ENCODE data around the gene INPP4B.
A peak's percentile ranks its signal among the peaks of the same experiment; 100 is the strongest.

The INPP4B gene

GRCh38 chr4:142598132-142598531 lies 248.0 kb downstream of the INPP4B start:
- H3K18ac ChIP-seq (ENCODE audit: low read length): no peak overlapping the region
- H3K9me3 ChIP-seq (replicated peaks in 1 of 2; ENCODE audit: control insufficient read depth in 2 of 2, insufficient read depth in 1 of 2, low read depth in 1 of 2, low read length in 2 of 2): no peaks in the 10 kb centered on the region
- H3K4me1 ChIP-seq (ENCODE audit: control insufficient read depth in 2 of 2, insufficient read depth in 1 of 2, low read depth in 1 of 2, low read length in 2 of 2): no peaks in the 10 kb centered on the region
- no peaks in the 10 kb centered on the region for H3K79me1 ChIP-seq (ENCODE audit: low read depth, low read length)
- no peaks in the 10 kb centered on the region for H3K27me3 ChIP-seq (ENCODE audit: control insufficient read depth in 3 of 3, insufficient read depth in 3 of 3, low read depth in 1 of 3, low read length in 3 of 3)
- H4K8ac ChIP-seq (ENCODE audit: low read depth, low read length): no peak overlapping the region
- no peak overlapping the region for H2AFZ ChIP-seq (ENCODE audit: low read length)
- H2AK5ac ChIP-seq (ENCODE audit: low read depth, low read length): no peak overlapping the region
- H3K4ac ChIP-seq (ENCODE audit: low read length): no peak overlapping the region
- no peak overlapping the region for H2BK5ac ChIP-seq (ENCODE audit: low read length)
- no peak overlapping the region for H2BK120ac ChIP-seq (ENCODE audit: low read depth, low read length)
- no peaks in the 10 kb centered on the region for H3K36me3 ChIP-seq (replicated peaks in 1 of 2; ENCODE audit: control insufficient read depth in 2 of 2, insufficient read depth in 2 of 2, low read length in 2 of 2)
- H3K27ac ChIP-seq (replicated peaks; ENCODE audit: low read length): no peak overlapping the region
- no peak for DNase-seq (ENCODE audit: low spot score)
- no peak overlapping the region for H3K4me3 ChIP-seq (ENCODE audit: low read length in 2 of 2)
- H3K14ac ChIP-seq (ENCODE audit: low read length): no peak overlapping the region
- no peak overlapping the region for H3K4me2 ChIP-seq (ENCODE audit: insufficient read depth, low read length, poor library complexity, severe bottlenecking)
- no peak overlapping the region for H2BK15ac ChIP-seq (ENCODE audit: low read length)
- no peak overlapping the region for H2BK12ac ChIP-seq (ENCODE audit: low read length)
- no peak overlapping the region for H4K91ac ChIP-seq (ENCODE audit: low read depth, low read length, poor library complexity)
- H3K23ac ChIP-seq (ENCODE audit: low read depth, low read length, poor library complexity): no peak overlapping the region
- no peak overlapping the region for H3K9ac ChIP-seq (ENCODE audit: low read depth, low read length, poor library complexity)

GRCh38 chr4:142596595-142596994 lies 249.5 kb downstream of the INPP4B start:
- Histone ChIP-seq H3K27ac (replicated peaks; ENCODE audit: low read length) (no peak overlapping the region), H3K27me3 (ENCODE audit: control insufficient read depth in 3 of 3, insufficient read depth in 3 of 3, low read depth in 1 of 3, low read length in 3 of 3) (no peaks in the 10 kb centered on the region), H4K8ac (ENCODE audit: low read depth, low read length) (no peak overlapping the region), H3K79me1 (ENCODE audit: low read depth, low read length) (no peaks in the 10 kb centered on the region), H3K18ac (ENCODE audit: low read length) (no peak overlapping the region), H3K4ac (ENCODE audit: low read length) (no peak overlapping the region), H2BK15ac (ENCODE audit: low read length) (no peak overlapping the region), H2BK120ac (ENCODE audit: low read depth, low read length) (no peak overlapping the region), H4K91ac (ENCODE audit: low read depth, low read length, poor library complexity) (no peak overlapping the region), H2BK5ac (ENCODE audit: low read length) (no peak overlapping the region), H3K9me3 (replicated peaks in 1 of 2; ENCODE audit: control insufficient read depth in 2 of 2, insufficient read depth in 1 of 2, low read depth in 1 of 2, low read length in 2 of 2) (no peaks in the 10 kb centered on the region), H3K14ac (ENCODE audit: low read length) (no peak overlapping the region), H3K36me3 (replicated peaks in 1 of 2; ENCODE audit: control insufficient read depth in 2 of 2, insufficient read depth in 2 of 2, low read length in 2 of 2) (no peaks in the 10 kb centered on the region), H2AFZ (ENCODE audit: low read length) (no peak overlapping the region), H3K4me2 (ENCODE audit: insufficient read depth, low read length, poor library complexity, severe bottlenecking) (no peak overlapping the region), H3K9ac (ENCODE audit: low read depth, low read length, poor library complexity) (no peak overlapping the region), H3K4me3 (ENCODE audit: low read length in 2 of 2) (no peak overlapping the region), H3K4me1 (ENCODE audit: control insufficient read depth in 2 of 2, insufficient read depth in 1 of 2, low read depth in 1 of 2, low read length in 2 of 2) (no peaks in the 10 kb centered on the region), H2BK12ac (ENCODE audit: low read length) (no peak overlapping the region), H3K23ac (ENCODE audit: low read depth, low read length, poor library complexity) (no peak overlapping the region), H2AK5ac (ENCODE audit: low read depth, low read length) (no peak overlapping the region)
- no CpG with 5 or more reads among the region's 3 CpGs for WGBS, 2 donors (ENCODE audit: extremely low coverage in 2 of 2, insufficient read length in 2 of 2, insufficient replicate concordance in 1 of 2)
- no peak for DNase-seq (ENCODE audit: low spot score)

- Histone ChIP-seq H2AK5ac (ENCODE audit: low read depth, low read length) (no peak overlapping the region), H3K36me3 (replicated peaks in 1 of 2; ENCODE audit: control insufficient read depth in 2 of 2, insufficient read depth in 2 of 2, low read length in 2 of 2) (no peaks in the 10 kb centered on the region), H3K18ac (ENCODE audit: low read length) (no peak overlapping the region), H3K4ac (ENCODE audit: low read length) (no peak overlapping the region), H3K4me3 (ENCODE audit: low read length in 2 of 2) (peak overlapping the region in 1 of 2 donors; percentile 36), H3K27me3 (ENCODE audit: control insufficient read depth in 3 of 3, insufficient read depth in 3 of 3, low read depth in 1 of 3, low read length in 3 of 3) (no peaks in the 10 kb centered on the region), H4K91ac (ENCODE audit: low read depth, low read length, poor library complexity) (no peak overlapping the region), H3K79me1 (ENCODE audit: low read depth, low read length) (no peaks in the 10 kb centered on the region), H3K23ac (ENCODE audit: low read depth, low read length, poor library complexity) (no peak overlapping the region), H2AFZ (ENCODE audit: low read length) (no peak overlapping the region), H2BK15ac (ENCODE audit: low read length) (no peak overlapping the region), H3K4me2 (ENCODE audit: insufficient read depth, low read length, poor library complexity, severe bottlenecking) (no peak overlapping the region), H2BK12ac (ENCODE audit: low read length) (no peak overlapping the region), H3K4me1 (ENCODE audit: control insufficient read depth in 2 of 2, insufficient read depth in 1 of 2, low read depth in 1 of 2, low read length in 2 of 2) (no peaks in the 10 kb centered on the region), H4K8ac (ENCODE audit: low read depth, low read length) (no peak overlapping the region), H3K9ac (ENCODE audit: low read depth, low read length, poor library complexity) (no peak overlapping the region), H3K27ac (replicated peaks; ENCODE audit: low read length) (no peak overlapping the region), H2BK5ac (ENCODE audit: low read length) (no peak overlapping the region), H3K14ac (ENCODE audit: low read length) (no peak overlapping the region), H3K9me3 (replicated peaks in 1 of 2; ENCODE audit: control insufficient read depth in 2 of 2, insufficient read depth in 1 of 2, low read depth in 1 of 2, low read length in 2 of 2) (no peaks in the 10 kb centered on the region), H2BK120ac (ENCODE audit: low read depth, low read length) (no peak overlapping the region)
- DNase-seq (ENCODE audit: low spot score): no peak
- WGBS, 2 donors (ENCODE audit: extremely low coverage in 2 of 2, insufficient read length in 2 of 2, insufficient replicate concordance in 1 of 2): no CpG with 5 or more reads among the region's 2 CpGs
These were observed 250.0 kb downstream of the INPP4B start for GRCh38 chr4:142596121-142596520.

GRCh38 chr4:142595222-142595871 lies 250.8 kb downstream of the INPP4B start:
- Histone ChIP-seq H3K79me1 (ENCODE audit: low read depth, low read length) (no peaks in the 10 kb centered on the region), H3K4me2 (ENCODE audit: insufficient read depth, low read length, poor library complexity, severe bottlenecking) (no peak overlapping the region), H2BK15ac (ENCODE audit: low read length) (no peak overlapping the region), H3K9ac (ENCODE audit: low read depth, low read length, poor library complexity) (no peak overlapping the region), H3K27me3 (ENCODE audit: control insufficient read depth in 3 of 3, insufficient read depth in 3 of 3, low read depth in 1 of 3, low read length in 3 of 3) (no peaks in the 10 kb centered on the region), H4K8ac (ENCODE audit: low read depth, low read length) (no peak overlapping the region), H3K4ac (ENCODE audit: low read length) (no peak overlapping the region), H3K4me3 (ENCODE audit: low read length in 2 of 2) (no peak overlapping the region), H2AFZ (ENCODE audit: low read length) (no peak overlapping the region), H3K27ac (replicated peaks; ENCODE audit: low read length) (no peak overlapping the region), H3K23ac (ENCODE audit: low read depth, low read length, poor library complexity) (no peak overlapping the region), H2BK12ac (ENCODE audit: low read length) (no peak overlapping the region), H2BK5ac (ENCODE audit: low read length) (no peak overlapping the region), H3K14ac (ENCODE audit: low read length) (no peak overlapping the region), H4K91ac (ENCODE audit: low read depth, low read length, poor library complexity) (no peak overlapping the region), H3K4me1 (ENCODE audit: control insufficient read depth in 2 of 2, insufficient read depth in 1 of 2, low read depth in 1 of 2, low read length in 2 of 2) (no peaks in the 10 kb centered on the region), H2AK5ac (ENCODE audit: low read depth, low read length) (no peak overlapping the region), H3K9me3 (replicated peaks in 1 of 2; ENCODE audit: control insufficient read depth in 2 of 2, insufficient read depth in 1 of 2, low read depth in 1 of 2, low read length in 2 of 2) (no peaks in the 10 kb centered on the region), H3K36me3 (replicated peaks in 1 of 2; ENCODE audit: control insufficient read depth in 2 of 2, insufficient read depth in 2 of 2, low read length in 2 of 2) (no peaks in the 10 kb centered on the region), H2BK120ac (ENCODE audit: low read depth, low read length) (no peak overlapping the region), H3K18ac (ENCODE audit: low read length) (no peak overlapping the region)
- no peak for DNase-seq (ENCODE audit: low spot score)
